Activated CD8-positive, alpha-beta memory T cell treated with anti-CD3 and anti-CD28 coated beads for 1 hour (primary cell): Measurements from ENCODE around the gene TMEM176B.
"Not testable (repeated sequence)": the region's sequence is repeated elsewhere in the genome, so short reads cannot be mapped to it uniquely, and the experiment has no call there.

Experiments
- DNase-seq, 2 donors: peaks; one replicate each; pipeline ENCODE4 v3.0.0-alpha.2; 2020; ENCODE audit warnings: low read depth in 1 of 2; ENCODE audit errors: extremely low read depth in 1 of 2

Gene TMEM176B

DNA sequence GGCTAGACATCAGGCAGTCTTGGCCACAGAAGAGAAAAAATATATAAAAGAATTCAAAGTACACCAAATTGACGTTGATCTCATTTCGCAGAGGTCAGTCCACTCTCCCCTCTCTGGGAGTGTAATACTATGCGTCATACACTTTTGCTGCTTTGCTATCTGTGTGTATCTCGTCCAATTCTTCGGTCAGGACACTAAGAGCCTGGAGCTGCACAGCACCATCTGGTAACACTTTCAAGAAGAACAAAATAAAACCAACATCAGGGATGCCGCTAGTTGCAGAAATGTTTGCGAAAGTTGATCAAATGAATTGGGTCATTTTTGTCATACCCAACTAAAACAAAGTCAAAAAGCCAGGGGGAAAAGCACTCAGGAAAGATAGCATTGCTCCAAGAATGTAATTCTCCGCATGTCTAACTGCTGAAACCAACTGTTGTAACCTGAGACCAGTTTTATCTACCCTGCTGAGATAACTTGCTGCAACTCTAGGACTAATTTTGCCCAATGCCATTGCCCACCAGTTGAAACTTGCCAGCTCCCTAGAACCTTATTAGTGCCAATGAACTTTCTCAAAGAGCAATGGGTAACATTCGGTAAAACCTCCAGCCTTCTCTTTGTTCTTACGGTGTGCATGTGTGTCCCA lies 23.4 kb upstream of the TMEM176B start:
- no peak for DNase-seq

DNA sequence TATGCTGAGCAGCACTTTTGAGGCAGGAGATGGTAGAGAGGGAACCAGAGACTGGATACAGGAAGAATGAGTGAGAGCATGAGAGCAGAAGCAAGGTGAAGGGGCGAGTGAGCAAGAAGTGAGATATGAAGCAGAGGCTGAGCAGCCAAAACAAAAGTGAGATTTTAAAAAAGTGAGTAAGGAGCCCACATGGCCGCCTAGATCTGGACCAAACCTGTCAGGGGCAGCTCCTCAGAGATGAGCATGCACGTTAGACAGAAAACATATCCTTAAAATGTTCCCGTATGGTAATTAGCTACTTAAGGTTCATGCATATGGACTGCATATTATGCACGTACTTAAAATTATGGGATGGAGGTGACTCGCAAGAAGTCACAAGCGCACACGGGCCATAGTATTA lies 22.9 kb upstream of the TMEM176B start:
- no peak for DNase-seq

DNA sequence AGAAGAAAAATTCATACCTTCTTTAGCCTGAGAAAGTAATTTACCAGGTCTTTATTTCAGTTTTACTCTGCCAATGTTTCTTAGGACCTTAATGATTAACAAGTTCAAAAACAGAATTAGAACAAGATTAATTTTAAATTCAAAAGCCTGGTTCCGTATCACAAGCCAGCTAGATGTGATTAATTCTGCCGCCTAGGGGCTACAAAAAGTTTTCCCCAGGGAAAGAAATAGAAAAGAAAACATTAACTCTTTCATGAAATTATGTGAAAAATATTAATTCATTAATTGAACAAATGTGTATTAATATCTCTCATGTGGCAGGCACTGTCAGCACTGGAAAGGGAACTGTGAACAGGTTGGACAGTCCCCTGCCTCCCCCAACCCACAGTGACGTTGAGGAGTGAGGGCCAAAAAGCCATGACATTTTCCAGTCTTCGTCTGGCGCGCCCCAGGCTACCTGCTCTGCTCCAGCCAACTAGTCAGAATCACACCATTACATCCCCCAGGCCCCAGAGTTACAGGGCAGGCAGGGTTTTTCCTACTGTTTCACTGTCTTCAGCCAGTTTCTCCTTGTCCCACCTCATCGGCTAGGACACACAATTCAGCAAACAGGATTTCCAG lies 20.5 kb upstream of the TMEM176B start:
- DNase-seq, result no peak

DNA sequence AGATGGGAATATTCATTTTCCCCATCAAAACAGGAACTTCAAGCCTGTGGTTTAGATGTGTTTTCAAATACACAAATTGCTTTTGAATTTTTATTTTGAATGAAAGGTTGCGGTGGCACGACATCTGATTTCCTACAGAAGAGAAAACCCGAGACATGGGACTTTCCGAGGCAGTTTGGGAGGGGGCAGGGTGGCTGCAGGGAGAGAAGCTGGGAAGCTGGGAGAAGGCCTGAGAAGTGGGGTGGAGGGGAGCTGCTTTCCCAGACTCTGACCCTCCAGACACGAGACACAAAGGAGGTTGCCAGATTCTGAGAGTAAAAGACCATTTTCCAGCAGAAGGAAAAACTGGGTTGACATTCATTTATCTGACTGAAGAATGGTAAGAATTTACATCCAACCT lies 20.0 kb upstream of the TMEM176B start:
- DNase-seq, result no peak

DNA sequence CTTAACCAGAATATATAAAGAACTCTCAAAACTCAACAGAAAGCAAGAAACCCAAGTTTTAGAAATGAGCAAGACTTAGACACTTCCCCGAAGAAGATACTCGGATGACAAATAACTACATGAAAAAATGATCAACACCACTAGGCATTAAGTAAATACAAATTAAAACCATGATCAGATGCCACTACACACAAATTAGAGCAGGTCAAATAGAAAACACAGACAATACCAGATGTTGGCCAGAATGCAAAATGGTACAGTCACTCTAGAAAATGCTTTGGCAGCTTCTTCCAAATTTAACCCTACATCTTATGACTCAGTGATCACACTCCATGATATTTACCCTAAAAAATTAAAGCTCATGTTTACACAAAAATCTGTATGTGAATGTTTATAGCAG lies 18.8 kb upstream of the TMEM176B start:
- DNase-seq, result no peak

DNA sequence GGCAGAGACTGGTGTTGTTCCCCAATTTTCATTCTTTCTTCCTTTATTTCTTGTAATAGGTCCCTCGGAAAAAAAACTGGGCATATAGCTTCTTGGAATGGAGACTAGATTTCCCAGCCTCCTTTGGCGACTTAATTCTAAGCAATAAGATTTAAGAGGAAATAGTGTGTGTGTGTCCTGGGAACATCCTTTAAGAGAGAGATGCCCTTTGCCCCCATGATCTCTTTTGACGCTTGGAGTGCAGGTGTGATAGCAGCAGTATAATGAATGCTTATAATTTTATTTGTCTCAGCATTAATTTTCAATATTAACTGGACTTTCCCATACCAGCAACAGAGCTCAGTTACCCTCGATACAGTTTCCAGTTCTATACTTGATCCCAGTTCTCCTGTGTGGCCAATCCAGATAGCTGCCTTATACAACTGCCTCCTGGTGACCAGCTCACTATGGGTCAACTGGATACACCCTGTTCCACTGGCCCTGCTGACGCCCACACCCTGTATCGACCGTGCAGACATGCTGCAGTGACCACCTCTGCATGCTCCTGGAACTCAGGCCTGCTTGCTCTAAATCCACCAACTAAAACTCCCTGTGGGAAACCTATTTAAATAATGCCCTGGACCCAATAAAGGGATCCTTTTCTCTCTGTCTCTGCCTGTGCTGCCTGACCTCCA lies 14.3 kb upstream of the TMEM176B start:
- no peak for DNase-seq

DNA sequence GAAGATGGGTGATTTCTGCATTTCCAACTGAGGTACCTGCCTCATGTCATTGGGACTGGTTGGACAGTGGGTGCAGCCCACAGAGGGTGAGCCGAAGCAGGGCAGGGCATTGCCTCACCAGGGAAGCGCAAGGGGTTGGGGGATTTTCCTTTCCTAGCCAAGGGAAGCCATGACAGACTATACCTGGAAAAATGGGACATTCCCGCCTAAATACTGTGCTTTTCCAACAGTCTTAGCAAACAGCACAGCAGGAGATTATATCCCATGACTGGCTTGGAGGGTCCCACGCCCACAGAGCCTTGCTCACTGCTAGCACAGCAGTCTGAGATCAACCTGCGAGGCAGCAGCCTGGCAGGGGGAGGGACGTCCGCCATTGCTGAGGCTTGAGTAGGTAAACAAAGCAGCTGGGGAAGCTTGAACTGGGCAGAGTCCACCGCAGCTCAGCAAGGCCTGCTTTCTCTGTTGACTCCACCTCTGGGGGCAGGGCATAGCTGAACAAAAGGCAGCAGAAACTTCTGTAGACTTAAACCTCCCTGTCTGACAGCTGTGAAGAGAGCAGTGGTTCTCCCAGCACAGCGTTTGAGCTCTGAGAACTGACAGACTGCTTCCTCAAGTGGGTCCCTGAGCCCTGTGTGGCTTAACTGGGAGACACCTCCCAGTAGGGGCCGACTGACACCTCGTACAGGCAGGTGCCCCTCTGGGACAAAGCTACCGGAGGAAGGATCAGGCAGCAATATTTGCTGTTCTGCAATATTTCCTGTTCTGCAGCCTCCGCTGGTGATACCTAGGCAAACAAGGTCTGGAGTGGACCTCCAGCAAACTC lies 7.7 kb upstream of the TMEM176B start:
- DNase-seq, result not testable (repeated sequence)

DNA sequence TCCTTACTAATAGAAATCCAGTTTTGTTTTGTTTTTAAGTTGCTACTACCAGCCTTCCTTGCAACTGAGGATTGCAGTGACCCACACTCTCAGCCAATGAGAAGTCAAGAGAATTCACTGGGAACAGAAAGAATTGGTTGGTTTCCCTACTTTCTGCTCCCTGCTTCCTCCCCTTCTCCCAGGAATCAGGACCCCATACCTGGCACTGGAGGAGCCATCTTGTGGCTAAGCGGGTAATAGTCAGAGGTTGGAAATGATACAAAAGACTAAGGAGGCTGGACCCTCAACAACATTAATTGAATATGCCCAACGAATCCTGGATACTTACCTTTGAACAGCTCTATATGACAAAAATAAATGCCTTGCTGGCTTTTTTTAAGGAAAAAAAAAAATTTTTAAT lies 6.7 kb upstream of the TMEM176B start:
- no peak for DNase-seq

DNA sequence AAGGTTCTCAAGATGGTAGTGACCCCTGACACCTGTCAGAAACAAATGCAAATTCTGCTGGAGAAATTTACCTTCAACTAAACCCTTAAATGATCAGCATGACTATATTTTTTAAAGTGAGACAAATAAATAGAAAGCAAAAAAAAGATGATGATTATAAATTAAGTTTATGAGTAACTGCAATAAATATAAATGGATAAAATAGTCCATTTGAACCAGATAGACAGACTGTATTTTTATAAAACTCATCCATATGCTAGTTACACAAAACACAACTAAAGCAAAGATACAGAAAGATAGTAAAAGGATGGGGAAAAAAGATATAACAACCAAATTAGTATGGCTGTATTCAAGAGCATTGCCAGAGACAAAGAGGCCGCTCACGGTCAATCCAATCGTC lies 6.3 kb upstream of the TMEM176B start:
- no peak for DNase-seq

DNA sequence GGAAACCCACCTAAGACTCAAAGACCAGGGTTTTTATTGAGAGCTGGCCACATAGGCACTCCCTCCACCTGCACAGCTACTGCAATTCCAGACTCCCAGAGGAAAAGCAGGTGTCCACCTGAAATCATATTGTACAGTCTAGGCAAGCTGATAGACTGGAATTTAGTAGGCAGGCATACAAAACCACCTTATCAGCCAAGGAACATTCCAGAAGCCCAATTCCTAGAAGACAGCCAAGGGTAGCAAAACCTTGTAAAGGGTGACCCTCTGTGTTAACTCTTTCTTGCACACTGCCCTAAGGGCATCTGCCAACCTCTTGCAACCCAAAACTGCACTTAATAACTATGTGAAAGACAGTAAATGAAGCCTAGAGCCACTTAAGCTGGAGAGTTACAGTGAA lies 5.7 kb upstream of the TMEM176B start:
- DNase-seq, result no peak

DNA sequence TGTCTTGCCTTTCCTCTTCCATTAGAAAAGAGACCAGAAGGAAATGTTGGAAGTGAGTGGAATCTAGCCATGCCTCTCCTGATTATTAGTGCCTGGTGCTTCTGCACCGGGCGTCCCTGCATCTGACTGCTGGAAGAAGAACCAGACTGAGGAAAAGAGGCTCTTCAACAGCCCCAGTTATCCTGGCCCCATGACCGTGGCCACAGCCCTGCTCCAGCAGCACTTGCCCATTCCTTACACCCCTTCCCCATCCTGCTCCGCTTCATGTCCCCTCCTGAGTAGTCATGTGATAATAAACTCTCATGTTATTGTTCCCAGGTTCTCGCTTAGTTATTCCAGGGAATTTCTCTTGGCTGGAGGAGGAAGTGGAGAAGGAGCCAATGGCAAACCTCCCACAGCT lies 4.6 kb upstream of the TMEM176B start:
- no peak for DNase-seq

DNA sequence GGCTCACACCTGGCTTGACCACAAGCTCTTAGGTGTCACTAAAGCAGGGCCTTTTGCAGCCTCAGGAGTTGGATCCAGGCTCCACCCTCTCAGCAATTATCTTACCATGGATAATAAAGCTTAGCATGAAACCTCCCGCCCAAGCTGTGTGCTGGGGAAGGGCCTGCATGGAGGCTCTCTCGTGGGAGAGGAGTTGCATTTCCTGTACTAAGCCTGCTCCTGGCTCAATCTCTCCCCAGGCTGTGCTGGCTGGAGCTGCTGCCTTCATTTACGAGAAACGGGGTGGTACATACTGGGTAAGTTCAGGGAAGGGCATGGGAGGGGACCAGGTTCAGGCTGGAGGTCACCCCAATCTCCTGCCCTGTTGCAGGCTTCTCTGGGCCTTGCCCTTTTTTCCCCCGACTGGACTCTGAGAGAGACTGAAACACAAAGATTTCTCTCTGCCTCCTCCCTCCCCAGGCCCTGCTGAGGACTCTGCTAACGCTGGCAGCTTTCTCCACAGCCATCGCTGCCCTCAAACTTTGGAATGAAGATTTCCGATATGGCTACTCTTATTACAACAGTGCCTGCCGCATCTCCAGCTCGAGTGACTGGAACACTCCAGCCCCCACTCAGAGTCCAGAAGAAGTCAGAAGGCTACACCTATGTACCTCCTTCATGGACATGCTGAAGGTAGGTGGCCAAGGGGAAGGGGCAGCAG lies 3.1 kb upstream of the TMEM176B start:
- no peak for DNase-seq

DNA sequence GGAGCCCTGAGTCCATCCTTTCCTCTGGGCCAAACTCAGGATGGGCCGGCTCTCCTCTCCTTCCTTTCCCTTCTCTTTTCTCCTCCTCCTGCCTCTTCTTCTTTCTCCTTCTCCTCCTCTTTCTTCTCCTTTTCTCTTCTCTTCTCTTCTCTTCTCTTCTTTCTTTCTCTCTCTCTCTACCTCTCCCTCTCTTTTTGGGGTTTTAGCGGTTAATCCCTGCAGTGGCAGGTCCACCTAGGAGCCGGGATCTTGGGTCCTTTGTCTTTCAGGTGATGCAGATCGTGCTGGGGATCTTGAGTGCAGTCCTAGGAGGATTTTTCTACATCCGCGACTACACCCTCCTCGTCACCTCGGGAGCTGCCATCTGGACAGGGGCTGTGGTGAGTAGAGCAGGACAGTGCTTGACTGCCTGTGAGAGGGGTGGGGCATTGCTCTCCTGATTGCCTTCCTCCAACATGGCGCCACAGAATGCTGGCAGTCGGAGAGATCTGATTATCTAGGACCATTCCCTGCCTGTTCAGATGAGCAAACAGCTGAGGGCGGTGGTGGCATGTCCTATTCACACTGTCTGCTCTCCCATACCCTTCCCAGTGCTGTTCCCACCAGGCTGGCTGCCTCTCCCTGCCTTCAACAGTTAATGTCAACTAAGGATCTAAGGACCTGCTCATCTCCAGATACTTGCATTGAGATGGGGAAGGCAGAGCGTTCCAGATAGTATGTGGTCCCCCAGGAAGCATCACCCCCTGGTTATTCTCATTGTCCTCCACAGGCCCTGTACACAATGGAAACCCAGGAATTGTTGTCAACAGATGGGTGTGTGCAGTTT lies 2.0 kb upstream of the TMEM176B start:
- DNase-seq, result no peak

DNA sequence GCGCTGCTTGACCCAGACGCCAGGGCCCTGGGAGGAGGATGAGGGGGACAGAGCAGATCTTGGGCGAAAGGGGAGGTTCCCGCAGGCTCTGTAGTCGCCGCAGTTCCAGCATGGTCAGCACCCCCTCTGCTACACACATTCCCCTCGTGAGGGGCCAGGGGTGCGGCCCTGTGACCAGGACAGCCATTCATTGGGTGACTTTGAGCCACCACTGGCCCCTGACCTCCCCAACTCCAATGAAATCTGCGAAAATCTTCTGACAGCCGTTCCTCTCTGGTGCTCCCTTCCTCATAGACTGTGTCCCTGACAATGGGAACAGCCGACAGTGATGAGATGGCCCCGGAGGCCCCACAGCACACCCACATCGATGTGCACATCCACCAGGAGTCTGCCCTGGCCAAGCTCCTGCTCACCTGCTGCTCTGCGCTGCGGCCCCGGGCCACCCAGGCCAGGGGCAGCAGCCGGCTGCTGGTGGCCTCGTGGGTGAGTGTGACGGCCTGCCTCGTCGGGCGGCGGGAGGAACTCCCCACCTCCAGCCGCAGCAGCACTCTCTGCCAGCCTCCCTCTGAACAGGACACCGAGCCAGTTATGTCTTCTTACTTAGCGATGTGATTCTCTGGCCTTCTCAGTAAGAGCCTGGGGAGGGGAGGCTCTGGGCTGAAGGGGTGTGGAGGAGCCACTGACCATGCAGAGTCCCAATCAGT lies 1.2 kb upstream of the TMEM176B start:
- no peak for DNase-seq

DNA sequence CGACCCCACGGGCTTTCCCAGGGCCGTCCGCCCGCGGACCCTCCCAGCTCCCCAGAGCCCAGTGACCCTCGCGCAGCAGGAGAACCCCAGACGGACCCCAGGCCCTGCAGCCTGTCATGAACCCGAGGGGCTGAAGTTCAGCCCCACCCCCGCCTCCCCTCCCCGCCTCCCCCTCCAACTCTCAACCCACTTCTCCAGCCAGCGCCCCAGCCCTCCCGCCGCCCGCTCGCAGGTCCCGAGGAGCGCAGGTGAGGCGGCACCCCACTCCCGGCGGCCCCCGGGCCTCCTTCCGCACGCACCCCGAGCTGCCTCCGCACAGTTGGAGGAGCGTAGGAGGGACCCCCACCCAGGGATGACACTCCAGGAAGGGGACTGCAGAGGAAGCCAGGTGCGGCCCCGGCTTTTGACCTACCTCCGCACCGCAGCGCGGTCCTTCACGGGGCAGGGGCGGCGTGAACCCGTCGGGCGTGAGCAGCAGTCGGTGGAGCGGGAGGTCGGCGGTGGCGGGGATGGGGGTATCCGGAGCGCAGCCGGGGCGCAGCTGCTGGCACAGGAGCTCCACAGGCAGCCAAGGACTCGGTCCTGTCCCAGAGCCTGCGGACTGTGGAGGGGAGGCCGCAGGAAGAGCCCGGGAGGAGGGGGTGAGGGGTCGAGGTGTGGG lies 547 bp upstream of the TMEM176B start, which contains the start of gene TMEM176A:
Gene TMEM176A (plus strand): TSS at position 189 of the 661 bp plus-strand sequence. CDS start 782 bp downstream, outside the sequence.
- DNase-seq, result no peak

DNA sequence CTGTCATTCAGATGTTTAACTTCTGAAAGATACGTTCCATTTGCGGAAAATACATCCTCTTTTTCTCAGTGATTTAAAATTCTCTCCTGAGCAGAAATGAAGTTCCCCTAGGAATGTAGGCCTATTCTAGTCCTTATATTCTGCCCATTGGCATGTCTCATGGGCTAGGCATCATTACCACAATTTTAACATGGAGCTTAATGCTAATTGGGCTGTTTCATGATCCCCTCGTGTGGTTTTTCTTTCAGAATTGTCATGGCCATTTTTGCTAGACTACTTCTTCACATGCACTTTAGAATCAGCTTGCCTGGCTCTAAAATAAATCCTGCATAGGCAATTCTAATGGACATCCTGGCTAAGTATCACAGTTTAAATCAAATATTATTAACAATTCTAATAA lies 1.0 kb downstream of the TMEM176B start:
- no peak for DNase-seq

DNA sequence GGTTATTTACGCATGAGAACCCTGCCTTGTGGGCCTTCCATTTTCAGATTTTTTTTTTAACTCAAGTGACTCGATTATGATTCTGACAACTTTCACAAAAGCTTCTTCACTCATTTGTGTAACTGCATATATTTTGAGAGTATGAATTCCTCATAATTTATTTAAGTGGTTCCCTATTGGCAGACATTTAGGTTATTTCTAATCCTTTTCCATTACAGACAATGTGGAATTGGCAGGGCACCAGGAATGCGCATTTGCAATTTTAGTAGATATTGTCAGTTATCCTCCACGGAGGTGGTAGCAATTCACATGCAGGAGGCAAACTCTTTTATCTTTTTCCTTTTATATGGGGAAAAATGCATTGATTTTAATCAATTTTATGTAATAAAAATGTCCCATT lies 2.5 kb downstream of the TMEM176B start:
- no peak for DNase-seq

DNA sequence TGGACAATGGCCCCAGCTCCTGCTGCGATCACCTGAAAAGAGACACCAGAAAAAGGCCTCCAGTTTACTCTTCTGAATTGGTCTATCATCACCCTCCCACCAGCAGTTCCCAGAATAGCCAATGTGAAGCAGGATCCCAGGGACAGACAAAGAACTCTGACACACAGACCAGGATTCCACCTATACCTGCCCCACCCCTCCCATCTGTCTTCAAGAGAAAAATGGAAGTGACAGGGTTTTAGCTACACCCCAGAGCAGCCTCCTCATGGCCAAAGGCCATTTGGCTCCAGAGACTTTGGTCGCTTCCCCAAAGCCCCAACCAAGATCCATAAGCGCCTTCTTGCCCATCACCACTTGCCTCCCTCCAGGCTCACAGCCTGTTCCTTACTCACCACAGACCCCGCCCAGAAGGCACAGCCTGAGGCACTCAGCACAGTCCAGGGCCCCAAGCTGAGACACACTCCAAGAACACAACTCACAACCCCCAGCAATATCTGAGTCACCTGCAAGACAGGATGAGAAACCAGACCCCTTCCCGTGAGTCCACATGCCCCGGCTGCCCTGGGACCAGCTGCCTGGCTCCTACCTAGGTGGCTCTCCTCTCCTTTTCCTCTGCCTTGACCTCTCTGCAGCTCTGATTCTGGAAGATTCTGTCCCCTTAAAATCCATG lies 6.5 kb downstream of the TMEM176B start:
- no peak for DNase-seq
